SKM-1 treated with dmso at 0.1 percent for 144 hours (cell line): Measurements from ENCODE around the gene KIF15.
A peak's percentile ranks its signal among the peaks of the same experiment; 100 is the strongest.
"Not testable (repeated sequence)": the region's sequence is repeated elsewhere in the genome, so short reads cannot be mapped to it uniquely, and the experiment has no call there.

Source experiments
- DNase-seq: peaks from one replicate; lab custom pipeline; 2025; ENCODE audit not compliant: unreplicated experiment; lab: John Stamatoyannopoulos, UW

Gene KIF15

DNA sequence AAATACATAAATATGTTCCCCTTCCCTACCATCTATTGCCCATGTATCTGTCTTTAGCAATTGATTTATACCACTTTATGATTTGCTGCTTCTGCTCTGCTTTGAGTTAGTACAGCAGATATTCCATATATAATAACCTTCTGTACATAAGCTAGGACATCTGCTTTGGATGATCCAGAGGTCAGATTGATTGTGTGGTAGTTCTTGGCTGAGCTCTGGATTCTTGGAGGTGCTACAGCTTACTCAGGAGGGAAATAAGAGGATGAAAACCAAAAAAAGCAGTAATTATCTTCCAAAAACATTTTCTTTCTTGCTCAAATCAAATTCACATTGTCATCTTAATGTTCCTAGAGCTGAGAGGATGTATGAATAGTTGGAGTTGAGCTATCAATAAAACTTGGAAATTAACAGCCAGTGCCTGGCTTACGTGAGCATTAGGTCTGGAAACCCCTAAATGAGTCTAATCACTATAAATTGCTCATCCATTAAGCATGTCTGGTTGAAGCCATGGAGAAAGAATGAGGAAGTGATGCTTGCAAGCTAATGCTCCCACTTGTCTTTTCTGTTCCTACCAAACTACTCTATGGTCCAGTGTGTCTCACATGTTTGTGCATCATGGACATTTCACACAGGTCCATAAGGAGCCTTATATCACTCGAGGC lies 63.8 kb downstream of the KIF15 start:
- DNase-seq, result no peak

- no peak for DNase-seq
Observed at GRCh38 chr3:44827196-44827595, 65.6 kb downstream of the KIF15 start.

GRCh38 chr3:44831232-44831631 lies 69.6 kb downstream of the KIF15 start:
- DNase-seq, result no peak

GRCh38 chr3:44832032-44832431 lies 70.4 kb downstream of the KIF15 start:
- DNase-seq, result no peak

GRCh38 chr3:44832965-44833364 lies 71.4 kb downstream of the KIF15 start:
- DNase-seq, result no peak

- no peak for DNase-seq
Observed at GRCh38 chr3:44833394-44833793, 71.8 kb downstream of the KIF15 start.

DNA sequence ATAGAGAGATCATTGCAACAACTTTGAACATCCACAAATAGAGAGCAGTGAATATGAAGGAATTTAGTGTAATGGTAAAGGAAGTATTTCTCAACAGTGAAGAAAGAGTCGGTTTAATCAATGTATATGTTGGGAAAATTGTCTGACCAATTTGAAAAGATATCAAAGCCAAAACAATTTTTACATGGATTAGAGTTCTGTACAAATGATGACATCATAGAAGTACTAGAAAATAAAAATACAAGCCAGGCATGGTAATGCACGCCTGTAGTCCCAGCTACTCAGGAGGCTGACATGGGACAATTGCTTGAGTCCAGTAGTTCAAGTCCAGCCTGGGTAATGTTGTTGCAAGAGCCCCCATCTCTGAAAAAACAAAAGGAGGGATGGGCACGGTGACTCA lies 74.1 kb downstream of the KIF15 start:
- DNase-seq, result no peak

- no peak for DNase-seq
Observed at GRCh38 chr3:44842376-44842775, 80.8 kb downstream of the KIF15 start.

- DNase-seq, result no peak
Observed at GRCh38 chr3:44845528-44846520, 84.2 kb downstream of the KIF15 start.

- DNase-seq, result no peak
Observed at GRCh38 chr3:44848634-44849033, 87.0 kb downstream of the KIF15 start.

GRCh38 chr3:44856663-44857062 lies 95.1 kb downstream of the KIF15 start:
- not testable (repeated sequence) for DNase-seq

DNA sequence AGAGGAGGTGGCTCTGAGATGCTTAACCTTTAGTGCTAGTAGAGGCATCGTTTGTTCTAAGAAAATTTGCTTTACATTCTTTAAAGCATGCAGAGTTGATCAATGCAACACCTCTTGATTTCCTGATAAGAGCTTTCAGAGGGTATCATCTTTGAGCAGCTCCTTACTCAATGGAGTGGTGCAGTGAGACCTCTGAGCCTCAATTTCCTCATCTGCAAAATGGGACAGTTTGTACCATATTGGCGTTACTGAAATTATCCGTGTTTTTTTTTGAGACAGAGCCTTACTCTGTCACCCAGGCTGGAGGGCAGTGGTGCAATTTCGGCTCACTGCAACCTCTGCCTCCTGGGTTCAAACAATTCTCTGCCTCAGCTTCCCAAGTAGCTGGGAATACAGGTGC lies 98.5 kb downstream of the KIF15 start:
- DNase-seq, result no peak

GRCh38 chr3:44861412-44862225 lies 100.0 kb downstream of the KIF15 start, which contains the start of gene TMEM42:
Gene TMEM42, plus strand, starts transcription at chr3:44861912. Its CDS starts 13 bp downstream, at chr3:44861925.
- DNase-seq, result peak; percentile 83

GRCh38 chr3:44862226-44862637 lies 100.6 kb downstream of the KIF15 start:
- DNase-seq, result peak; percentile 15

- no peak for DNase-seq
Observed at GRCh38 chr3:44865272-44866035, 103.9 kb downstream of the KIF15 start.

GRCh38 chr3:44867421-44868111 lies 106.0 kb downstream of the KIF15 start:
- DNase-seq, result no peak

- DNase-seq, result no peak
Observed at GRCh38 chr3:44870375-44871061, 108.9 kb downstream of the KIF15 start.

DNA sequence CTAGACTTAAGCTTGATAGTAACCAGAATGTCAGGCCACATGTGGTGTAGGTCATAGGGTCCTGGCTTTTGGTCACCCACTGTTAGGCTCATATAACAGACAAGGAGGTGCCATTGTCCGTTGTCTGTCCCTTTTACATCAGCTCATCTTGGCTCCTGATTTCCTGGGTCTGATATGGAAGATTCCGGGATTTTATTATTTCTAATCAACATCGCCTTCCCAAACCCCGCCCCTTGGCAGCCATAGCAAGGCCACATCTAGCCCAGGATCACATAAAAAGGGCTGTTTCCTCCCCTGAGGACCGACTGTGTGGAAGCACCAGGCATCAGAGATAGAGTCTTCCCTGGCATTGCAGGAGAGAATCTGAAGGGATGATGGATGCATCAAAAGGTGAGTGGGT lies 112.7 kb downstream of the KIF15 start, which contains the start of gene TGM4:
TGM4 (plus strand) TSS at position 301 of the 400 bp plus-strand sequence; CDS start at position 372, 71 bp downstream.
- DNase-seq, result no peak

- no peak for DNase-seq
Observed at GRCh38 chr3:44875596-44875995, 114.0 kb downstream of the KIF15 start.
